Colon (tissue), 2 donors: ENCODE data around the gene PRUNE1.

Source experiments
- FAIRE-seq: peaks from 2 replicates; lab custom pipeline; 2012; peaks lifted over from hg19 to GRCh38; lab: Jason Lieb, UNC
- donor health status: control.
- donor health status: control.

PRUNE1 gene

DNA sequence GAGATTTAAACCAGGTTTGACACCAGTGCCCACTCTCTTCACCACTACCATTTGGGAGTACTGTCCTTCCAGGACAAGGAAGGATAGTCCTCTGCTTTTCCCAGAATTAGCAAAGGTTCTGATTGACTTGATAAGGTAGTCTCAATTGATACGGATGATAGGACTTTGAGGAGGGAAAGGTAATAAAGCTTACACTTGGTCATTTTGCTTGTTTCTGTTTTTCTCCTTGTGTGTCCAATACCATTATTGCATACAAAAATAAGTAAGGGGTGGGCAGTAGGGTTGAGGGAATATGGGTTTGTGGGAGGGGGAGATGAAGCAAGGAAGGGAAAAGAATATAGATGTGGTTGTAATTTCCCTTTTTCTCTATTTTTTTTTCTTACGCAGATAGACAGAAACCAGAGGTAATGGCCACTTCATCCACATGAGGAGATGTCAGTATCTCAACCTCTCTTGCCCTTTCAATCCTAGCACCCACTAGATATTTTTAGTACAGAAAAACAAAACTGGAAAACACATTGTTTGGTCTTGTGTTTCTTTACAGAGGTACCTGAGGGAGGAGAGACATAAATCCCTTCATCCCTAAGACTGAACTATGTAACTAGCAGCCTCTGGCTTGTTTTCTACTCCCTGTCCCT, 41.9 kb downstream of the PRUNE1 start:
- no peak for FAIRE-seq

DNA sequence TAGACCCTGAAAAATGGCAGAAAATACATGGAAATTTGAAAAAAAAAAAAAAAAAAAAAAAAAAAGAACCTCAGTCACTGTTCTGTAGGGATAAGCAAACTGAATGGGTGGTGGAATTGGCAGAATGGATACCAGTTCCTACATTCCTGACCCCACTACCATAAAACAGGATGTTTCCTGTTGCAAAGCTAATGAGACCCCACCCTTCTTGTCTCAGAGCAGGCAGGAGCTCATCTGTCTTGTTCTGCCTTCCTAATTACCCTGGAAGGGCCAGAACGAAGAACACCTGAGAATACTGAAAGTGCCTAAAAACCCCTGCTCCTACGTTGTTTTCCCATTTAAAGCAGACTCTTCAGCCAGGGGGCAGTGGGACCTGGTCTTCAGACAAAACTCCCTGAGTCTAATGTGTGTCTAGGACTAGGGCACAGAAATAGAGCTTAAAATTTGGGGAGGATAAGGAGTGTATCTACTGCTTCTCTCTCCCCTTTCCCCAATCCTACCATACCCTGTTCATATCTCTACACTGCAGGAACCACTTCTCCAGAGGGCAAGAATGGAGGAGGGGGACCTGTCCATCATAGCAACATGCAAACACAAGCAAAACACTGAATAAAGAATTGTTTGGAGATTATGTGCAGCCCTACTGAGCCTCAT, 43.2 kb downstream of the PRUNE1 start:
- no peak for FAIRE-seq

DNA sequence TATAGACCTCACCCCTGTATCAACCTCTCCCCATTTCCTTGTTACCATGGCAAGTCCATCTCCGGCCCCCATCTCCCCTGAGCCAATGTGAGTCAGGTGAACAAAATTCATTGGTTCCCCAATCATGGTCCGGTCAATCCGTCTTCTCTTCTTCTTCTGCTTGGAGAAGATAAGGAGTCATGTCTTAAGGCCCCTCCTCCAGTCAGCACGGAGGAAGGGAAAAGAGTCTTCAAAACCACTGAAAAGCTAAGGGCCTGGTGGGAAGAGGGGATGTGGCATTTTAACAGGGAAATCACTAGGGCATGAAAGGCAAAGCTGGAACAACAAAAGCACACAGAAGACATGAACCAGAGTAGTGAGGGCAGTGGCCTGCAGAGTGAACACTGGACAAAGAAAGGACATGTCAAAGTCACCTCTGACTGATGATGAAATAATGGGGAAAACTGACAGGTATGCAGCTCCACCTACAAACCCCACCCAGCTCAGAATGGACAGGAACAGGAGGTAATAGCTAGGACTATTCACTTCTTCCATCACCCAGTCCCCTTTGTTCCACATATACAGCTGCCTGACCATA, 46.8 kb downstream of the PRUNE1 start:
- no peak for FAIRE-seq

DNA sequence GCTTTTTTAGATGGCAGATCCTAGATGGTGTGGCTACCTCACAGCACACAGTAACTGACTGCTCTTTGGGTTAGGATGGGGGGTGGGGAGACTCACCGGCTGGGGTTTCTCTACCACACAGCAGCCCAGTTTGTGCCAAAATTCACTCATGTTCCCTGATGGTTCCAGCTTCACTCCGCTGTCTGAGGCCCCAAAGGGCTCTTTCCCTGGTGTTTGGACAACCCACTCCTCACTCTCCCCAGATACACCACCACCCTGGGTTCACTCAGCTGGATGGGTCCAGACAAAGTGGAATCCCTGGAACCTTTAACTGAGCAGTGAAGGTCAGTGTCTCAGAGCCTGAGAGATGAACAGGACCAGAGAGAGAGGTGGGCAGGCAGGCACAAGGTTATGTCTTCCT, 47.3 kb downstream of the PRUNE1 start:
- no peak for FAIRE-seq

DNA sequence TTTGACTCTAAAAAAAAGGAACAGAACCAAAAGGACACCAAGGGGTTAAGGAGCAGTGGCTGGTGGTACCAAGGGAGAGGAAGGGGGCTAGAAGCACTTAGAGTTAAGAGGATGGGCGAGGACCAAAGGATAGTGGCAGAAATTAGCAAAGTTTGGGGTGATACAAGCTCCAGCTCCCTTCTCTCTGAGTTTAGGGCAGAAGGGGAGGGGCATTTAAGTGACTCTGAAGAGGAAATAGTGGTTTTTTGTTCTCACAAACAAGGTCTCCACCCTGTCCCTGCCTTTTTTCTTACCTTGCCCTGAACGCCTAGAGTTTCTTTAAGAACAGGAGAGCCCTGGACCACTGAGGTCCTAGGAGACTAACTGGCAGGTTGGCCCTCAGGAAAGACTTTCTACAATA, 47.9 kb downstream of the PRUNE1 start:
- no peak for FAIRE-seq

DNA sequence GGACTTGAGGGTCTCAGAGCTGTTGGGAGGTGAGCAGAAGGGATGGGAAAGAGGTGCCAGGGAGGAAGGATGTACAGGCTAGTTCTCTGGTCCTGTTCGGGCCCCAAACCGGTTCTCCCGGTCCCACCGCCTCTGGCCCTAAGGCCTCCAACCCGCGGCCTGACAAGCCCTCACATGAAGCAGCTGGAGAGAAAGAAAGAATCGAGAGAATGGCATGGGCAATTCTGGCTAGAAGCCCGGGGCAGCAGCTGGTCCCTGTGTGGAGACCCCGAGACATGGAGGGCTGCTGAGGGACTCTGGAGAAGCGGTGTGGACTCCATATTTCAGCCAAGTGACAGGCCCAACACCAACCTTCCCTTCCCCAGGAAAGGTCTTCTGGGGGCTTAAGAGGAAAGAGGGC, 50.4 kb downstream of the PRUNE1 start:
- no peak for FAIRE-seq

DNA sequence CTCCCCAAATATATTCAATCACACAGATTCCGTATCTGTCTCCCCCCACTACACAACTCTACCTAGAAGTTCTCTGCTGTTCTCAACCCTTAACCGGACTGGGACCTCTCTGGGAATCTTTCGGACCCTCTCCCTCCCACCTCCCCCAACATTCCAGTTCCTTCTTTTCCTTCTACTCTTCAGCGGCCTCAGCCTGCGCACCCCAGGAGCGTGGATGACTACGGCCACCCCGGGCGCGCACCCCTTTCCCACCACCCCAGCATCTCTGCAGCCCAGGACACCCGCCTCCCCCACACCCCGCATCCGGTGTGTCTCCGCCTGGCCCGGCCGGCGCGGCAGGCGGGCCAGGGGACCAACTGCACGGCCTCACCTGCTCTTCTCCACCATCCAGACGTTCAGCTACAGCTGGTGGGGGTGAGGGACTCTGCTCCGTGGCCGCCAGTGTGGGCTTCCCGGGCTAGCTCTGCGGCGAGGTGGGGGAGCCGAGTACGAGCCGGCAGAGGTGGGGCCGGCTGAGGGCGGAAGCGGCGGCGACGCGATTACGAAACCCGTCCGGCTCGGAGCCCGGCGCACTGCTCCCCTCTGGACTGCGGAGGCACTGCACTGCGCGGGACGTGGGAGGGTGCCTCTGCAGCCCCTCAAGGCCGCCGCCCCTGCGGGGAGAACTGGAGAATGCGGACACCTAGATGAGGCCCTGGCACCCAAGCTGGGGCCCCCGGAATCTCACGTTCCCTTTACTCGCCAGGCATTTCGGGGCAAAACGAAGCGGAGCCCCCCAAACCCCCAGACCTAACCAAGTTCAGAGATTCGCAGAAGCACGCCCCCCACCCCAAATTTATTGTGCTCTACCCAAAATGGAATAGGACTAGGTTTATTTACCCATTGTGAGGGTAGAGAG, 51.1 kb downstream of the PRUNE1 start, which contains the start of gene CDC42SE1:
CDC42SE1 (minus strand) TSS at position 514 of the 898 bp plus-strand sequence. CDS start 3,892 bp downstream, outside the sequence.
- FAIRE-seq, result no peak

DNA sequence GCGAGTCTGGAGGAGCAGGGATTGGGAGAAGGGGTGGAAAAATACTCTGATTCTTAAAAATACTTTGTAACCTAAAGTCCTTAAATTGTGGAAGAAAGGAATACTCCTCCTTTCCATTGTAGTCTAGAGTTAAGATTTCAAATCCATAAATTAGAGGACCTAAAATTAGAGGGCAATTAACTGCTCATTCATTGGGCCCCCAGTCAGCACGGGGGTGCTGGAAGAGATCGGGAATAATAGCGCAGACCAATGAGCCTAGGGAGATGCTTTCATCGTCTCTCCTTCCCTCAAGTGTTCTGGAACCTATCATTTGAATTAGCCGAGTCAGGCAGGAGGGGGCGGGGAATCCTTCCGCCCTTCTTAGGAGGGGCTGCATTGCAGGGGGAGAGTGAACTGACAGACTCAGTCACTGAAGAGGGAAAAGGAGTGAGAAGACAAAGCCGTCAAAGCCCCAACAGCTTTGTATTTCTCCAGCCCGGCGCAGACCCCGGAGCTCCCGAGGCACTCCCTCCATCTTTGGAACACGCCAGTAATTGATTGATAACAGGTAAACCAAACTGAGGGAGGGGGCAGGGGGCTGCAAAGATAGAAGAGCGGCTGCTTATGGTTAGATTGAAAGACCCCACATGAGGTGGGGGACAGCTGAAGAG, 51.9 kb downstream of the PRUNE1 start, which contains the start of gene MLLT11:
MLLT11 (plus strand) TSS at position 391 of the 650 bp plus-strand sequence. CDS start 6,828 bp downstream, outside the sequence.
- no peak for FAIRE-seq

DNA sequence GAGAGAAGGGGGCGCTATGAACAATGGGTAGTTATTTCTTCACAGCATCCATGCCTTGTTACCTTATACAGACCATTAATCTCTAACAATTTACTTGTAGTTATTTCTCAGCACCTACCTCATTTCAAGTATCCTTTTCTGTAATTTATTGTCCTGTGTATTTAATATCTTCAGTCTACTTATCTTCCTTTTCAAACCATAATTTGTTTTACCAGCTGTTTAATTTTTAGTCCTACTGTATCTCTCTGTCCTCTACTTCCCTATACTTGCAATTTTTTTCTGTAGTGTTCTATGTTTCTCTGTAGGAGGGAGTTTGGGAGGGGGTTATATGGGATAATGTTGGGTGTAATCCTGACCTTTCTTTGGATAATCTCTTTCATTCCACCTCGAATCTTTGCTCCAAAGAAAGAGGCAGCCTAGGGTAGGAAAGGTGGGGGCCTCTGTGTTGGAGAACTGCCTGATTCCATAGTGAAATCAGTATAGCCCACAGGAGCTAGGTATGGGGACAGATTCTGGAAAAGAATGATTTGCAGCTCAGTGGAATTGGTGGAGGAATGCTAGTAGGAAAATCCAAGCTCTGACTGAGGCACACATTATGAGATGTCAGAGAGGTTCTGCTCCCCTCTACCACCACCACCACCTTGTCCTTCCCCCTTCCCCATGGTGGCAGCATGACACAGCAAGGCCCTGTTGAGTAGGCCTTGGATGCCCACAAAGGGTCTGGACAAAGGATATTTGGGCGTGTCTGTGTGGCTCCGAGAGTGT, 52.6 kb downstream of the PRUNE1 start:
- FAIRE-seq, result no peak

DNA sequence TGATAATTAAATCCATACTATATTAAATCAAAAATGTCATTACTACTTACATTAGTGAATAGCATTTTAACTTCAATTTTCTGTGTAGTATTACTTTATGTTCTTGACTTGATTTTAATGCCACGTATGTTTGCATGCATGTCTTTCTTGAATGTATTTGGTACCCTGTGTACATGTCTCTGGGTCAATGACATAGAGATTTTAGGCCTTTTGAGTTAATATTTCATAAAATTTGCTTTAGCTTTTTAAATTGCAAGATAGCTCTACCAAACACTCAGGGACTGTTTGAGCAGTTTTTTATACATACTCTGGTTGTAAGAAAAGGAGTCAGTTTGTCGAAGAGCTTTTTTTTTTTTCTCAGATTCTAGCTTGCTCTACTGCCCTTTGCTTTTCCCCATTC, 53.5 kb downstream of the PRUNE1 start:
- no peak for FAIRE-seq

DNA sequence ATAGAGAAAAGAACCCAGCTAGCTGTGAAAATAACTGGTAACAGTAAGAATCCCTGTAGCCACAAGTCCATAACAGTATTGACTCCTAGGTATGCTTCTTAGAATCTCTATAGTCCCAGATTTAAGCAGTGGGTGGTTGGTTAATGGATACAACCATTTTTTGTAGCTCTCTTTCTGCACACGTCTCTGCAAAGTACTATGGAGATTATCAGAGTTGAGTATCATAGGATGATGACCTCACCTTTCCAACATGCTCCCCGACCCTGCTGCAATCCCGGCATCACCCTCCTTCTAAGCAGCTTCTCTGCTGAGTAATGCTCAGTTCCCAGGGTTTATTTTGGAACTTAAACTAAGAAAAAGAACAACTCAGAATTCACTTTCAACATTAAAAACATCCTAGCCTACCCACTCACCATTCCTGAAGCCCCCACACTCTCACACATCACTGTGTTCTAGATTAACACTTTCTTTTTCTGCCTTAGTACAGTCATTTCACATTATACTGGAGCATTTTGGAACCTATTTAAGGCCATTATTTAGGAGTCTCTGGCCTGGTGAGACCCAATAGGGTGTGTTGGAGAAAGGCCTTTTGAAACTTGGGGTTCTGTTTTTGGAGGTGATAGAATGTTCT, 54.6 kb downstream of the PRUNE1 start:
- FAIRE-seq, result no peak

DNA sequence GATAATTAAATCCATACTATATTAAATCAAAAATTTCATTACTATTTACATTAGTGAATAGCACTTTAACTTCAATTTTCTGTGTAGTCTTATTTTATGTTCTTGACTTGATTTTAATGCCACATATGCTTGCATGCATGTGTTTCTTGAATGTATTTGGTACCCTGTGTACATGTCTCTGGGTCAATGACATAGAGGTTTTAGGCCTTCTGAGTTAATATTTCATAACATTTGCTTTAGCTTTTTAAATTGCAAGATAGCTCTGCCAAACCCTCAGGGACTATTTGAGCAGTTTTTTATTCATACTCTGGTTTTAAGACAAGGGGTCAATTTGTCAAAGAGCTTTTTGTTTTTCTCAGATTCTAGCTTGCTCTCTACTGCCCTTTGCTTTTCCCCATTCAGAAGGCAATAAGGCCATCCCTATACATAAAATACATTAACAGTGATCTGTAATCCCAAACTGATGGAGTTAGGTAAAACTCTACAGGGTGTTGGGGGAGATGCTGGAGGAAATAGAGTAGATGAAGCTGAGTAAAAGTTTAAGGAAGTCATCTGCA, 56.9 kb downstream of the PRUNE1 start:
- no peak for FAIRE-seq

DNA sequence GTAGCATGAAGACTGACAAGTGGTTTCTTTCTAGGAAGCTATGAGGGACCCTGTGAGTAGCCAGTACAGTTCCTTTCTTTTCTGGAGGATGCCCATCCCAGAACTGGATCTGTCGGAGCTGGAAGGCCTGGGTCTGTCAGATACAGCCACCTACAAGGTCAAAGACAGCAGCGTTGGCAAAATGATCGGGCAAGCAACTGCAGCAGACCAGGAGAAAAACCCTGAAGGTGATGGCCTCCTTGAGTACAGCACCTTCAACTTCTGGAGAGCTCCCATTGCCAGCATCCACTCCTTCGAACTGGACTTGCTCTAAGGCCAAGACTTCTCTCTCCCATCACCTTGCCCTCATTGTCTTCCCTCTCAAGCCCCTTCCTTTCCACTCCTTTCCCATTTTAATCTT, 58.9 kb downstream of the PRUNE1 start:
- no peak for FAIRE-seq

DNA sequence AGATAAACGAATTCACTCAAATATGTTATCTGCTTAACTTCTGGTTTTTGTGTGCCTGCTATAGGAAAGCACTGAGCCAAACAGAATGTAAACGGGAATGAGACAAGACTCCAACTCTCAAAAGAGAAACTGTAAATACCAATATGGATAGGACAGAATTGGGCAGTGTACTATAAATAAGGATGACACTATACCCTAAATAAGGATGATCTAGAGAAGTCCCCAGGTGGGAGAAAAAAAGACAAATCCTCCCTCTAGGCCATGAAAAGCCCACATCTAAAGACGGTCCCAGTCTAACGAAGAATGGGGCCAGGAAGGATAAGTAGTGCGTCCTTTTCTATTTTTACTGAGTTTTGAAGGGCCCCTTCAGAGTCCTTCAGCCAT, 60.8 kb downstream of the PRUNE1 start:
- FAIRE-seq, result no peak

DNA sequence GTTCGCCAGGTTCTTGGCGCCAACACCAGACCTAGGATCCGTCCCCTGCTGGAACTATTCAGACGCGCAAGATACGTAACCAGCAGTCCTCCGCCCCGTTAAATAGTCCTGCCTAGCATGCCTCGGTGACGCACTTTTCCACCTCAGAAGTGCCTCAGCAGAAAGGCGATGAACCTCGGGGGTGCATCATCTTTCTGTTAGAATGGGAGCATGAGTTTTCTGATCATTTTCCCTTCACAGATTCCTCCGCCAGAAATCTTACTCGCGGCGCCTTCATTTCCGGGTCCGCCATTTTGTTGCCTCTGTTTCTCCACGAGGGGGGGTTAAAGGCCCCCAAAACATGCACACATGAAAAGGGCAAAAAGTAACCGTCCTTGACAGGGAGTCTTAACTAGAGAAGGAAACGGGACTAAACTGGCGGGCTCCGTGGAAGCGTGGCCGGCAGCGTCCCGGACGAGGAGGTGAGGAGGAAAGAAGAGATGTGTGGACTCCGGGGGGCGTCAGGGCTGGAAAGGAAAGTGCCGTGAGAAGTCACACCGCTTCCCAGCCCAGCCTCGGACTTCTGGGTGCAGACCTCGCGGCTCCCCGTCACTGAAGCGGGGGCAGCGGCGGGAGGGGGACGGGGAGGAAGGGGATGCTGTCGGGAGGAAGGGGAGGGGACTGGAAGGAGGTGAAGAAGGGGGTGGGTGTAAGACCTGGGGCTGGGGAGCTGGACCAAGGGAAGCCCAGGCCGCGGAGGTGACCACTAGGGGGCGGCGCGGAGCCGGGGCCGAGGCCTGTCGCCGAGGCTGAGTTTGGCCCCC, 62.4 kb downstream of the PRUNE1 start, which contains the start of gene GABPB2:
GABPB2 (plus strand) TSS at position 288 of the 803 bp plus-strand sequence. CDS start 17,429 bp downstream, outside the sequence.
- no peak for FAIRE-seq

DNA sequence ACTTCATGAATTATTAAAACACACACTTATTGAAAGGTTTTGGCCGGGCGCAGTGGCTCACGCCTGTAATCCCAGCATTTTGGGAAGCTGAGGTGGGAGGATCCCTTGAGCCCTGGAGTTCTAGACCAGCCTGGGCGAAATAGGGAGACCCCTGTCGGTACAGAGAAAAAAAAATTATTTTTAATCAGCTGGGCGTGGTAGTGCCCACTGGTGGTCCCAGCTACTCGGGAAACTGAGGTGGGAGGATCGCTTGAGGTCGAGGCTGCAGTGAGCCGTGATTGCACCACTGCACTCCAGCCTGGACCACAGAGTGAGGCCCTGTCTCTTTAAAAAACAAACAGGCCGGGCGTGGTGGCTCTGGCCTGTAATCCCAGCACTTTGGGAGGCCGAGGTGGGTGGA, 64.0 kb downstream of the PRUNE1 start:
- no peak for FAIRE-seq
